LNCaP clone FGC (cell line): Measurements from ENCODE around the gene FGFRL1.
A peak's percentile ranks its signal among the peaks of the same experiment; 100 is the strongest.

Experiments used
- DNase-seq: peaks from one replicate; pipeline ENCODE4 v3.0.0-alpha.2; 2011; ENCODE audit warnings: low read depth
- H3K4me3 ChIP-seq: 2 replicates; pipeline ENCODE4 v1.5.1; 2011; ENCODE audit warnings: mild to moderate bottlenecking, low read depth, low read length, control low read depth
- CTCF ChIP-seq: IDR thresholded peaks from 2 replicates; pipeline ENCODE4 v1.5.1; 2012; ENCODE audit warnings: mild to moderate bottlenecking; ENCODE audit not compliant: control insufficient read depth, insufficient read depth; ENCODE audit errors: extremely low read depth

Gene FGFRL1

GRCh38 chr4:1029529-1029928 is 18.1 kb downstream of the FGFRL1 start:
- no peak for DNase-seq
- no peak overlapping the region for H3K4me3 ChIP-seq
- no peak for TF ChIP-seq CTCF

DNA sequence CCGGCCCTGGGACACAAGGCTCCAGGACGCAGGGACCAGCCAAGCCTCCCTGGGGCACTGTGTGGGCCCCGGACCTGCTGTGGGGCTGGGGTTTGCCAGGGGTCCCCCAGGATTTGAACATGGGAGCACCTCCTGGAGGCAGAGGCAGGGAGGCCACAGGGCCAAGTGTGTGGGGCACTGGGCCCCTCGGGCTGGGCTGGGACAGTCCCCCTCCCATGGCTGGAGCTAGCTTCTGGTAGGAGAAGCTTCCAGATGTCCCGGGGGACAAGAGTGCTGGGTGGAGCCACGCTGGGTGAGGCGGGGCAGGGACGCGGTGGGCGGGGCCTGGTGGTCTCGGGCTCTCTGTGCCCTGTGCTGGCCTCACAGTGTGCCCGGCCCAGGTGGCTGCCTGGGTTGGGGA is 18.6 kb downstream of the FGFRL1 start:
- no peak for DNase-seq
- TF ChIP-seq CTCF = no peak
- H3K4me3 ChIP-seq = no peak overlapping the region

GRCh38 chr4:1030559-1030958 is 19.1 kb downstream of the FGFRL1 start:
- no peak overlapping the region for H3K4me3 ChIP-seq
- TF ChIP-seq CTCF = no peak
- DNase-seq = no peak

DNA sequence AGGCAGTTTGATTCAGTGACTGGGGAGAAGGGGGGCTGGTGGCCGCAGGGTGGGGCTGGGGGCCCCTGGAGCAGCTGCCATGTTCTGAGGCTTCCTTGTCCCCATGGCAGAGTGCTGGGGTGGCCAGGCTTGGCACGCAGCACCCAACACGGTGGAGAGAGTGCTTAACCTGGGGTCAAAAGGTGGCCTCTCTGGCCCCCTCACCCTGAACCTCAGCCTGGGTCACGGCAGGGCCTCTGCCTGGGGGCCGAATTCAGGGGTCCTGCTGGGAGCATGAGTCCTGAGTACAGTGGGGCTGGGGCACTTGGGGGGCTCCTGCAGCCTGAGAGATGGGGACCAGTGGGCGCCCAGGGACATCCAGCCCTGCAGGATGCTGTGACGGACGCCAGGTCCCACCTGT is 19.9 kb downstream of the FGFRL1 start:
- no peak for DNase-seq
- TF ChIP-seq CTCF = no peak
- no peak overlapping the region for H3K4me3 ChIP-seq

- TF ChIP-seq CTCF = peak; percentile 50
- no peak for DNase-seq
Observed at GRCh38 chr4:1031956-1032795, 20.8 kb downstream of the FGFRL1 start.

DNA sequence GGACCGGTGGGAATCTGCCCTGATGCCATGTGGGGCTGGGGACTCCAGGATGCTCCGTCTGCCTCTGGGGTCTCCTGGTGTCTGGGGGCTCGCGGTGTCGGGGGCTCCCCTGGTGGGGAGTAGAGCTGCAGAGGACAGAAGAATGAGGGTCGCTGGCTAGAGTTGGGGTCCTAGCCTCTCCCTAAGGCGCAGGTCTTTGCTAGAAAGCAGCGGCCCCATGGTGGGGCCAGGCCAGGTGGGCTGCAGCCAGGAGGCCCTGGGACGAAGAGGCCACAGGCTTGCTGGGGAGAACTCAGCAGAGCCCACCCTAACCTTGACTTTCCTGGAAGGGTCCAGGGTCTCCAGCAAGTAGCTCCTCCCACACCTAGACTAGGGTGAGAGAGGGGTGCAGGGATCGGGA is 21.4 kb downstream of the FGFRL1 start:
- DNase-seq = no peak
- H3K4me3 ChIP-seq = no peak overlapping the region
- no peak for TF ChIP-seq CTCF

More at GRCh38 chr4:1031956-1032795, 20.8 kb downstream of the FGFRL1 start:
- no peak overlapping the region for H3K4me3 ChIP-seq
